AG04450 (cell line): ENCODE results near the gene LDLRAD2. TPM values are rescaled to one million over a fixed set of nuclear protein-coding genes. Genes with fewer than 3 reads are reported as not detected.

Source experiments
- CTCF ChIA-PET: fragments of 300-600, 350-600 bp; formaldehyde crosslinking; extraction: SDS; loops from one replicate; lab custom pipeline; 2022; ENCODE audit warnings: antibody characterized with exemption, inconsistent platforms; lab: Charles Lee
- POLR2A ChIA-PET: fragments of 350-600 bp; formaldehyde crosslinking; extraction: SDS; loops from one replicate; lab custom pipeline; 2021; ENCODE audit warnings: antibody characterized with exemption, inconsistent platforms; lab: Yijun Ruan, JAX
- DNase-seq: peaks from one replicate; pipeline ENCODE4 v3.0.0-alpha.2; 2011; ENCODE audit warnings: low read depth, low spot score
- H3K27ac ChIP-seq: one replicate; pipeline ENCODE4 v1.5.1; 2012; ENCODE audit warnings: low read depth, low read length, control low read depth
- H3K27me3 ChIP-seq: one replicate; pipeline ENCODE4 v1.6.0; 2012; ENCODE audit warnings: low read length; ENCODE audit not compliant: control insufficient read depth, insufficient read depth
- H3K4me3 ChIP-seq: 2 replicates; pipeline ENCODE4 v1.5.1; 2011; ENCODE audit warnings: mild to moderate bottlenecking, low read depth, low read length, control low read depth
- H3K9me3 ChIP-seq: 2 replicates; pipeline ENCODE4 v1.5.1; 2012; ENCODE audit warnings: low read length; ENCODE audit not compliant: control insufficient read depth, insufficient read depth
- CTCF ChIP-seq: IDR thresholded peaks from 2 replicates; pipeline ENCODE4 v1.5.1; 2011; ENCODE audit warnings: low read depth, low read length, control low read depth, inconsistent platforms
- polyA plus RNA-seq: library from polyadenylated mRNA; depleted of rRNA; stranded (reverse); fragments of >200 nt; gene quantifications from 2 replicates; pipeline ENCODE4 v1.2.3, GENCODE V29; 2011

LDLRAD2 gene
- polyA plus RNA-seq, 1 experiment, result 0.05 TPM

GRCh38 chr1:21865609-21865942 lies 53.5 kb downstream of the LDLRAD2 start:
- ChIA-PET CTCF (no interaction called here), POLR2A (no interaction called here)
- no peaks in the 10 kb centered on the region for H3K27me3 ChIP-seq
- no peak overlapping the region for H3K4me3 ChIP-seq
- no peak overlapping the region for H3K27ac ChIP-seq
- TF ChIP-seq CTCF, result no peak
- peaks cover 10% of the 10 kb centered on the region for H3K9me3 ChIP-seq
- DNase-seq, result no peak

- TF ChIP-seq CTCF, result peak; percentile 14; the same call in 1 of the 2 replicates
- H3K4me3 ChIP-seq, result no peak overlapping the region
- POLR2A ChIA-PET, result no interaction called here
- CTCF ChIA-PET, result no interaction called here
- no peaks in the 10 kb centered on the region for H3K27me3 ChIP-seq
- H3K9me3 ChIP-seq, result peaks cover 8% of the 10 kb centered on the region
- no peak for DNase-seq
- H3K27ac ChIP-seq, result no peak overlapping the region
Measured at GRCh38 chr1:21865943-21866706, 54.1 kb downstream of the LDLRAD2 start.

GRCh38 chr1:21866707-21867043 lies 54.6 kb downstream of the LDLRAD2 start:
- DNase-seq, result no peak
- Histone ChIP-seq H3K27me3 (no peaks in the 10 kb centered on the region), H3K27ac (no peak overlapping the region), H3K4me3 (no peak overlapping the region), H3K9me3 (peaks cover 3% of the 10 kb centered on the region)
- TF ChIP-seq CTCF, result no peak
- POLR2A ChIA-PET, result no interaction called here
- CTCF ChIA-PET, result no interaction called here

GRCh38 chr1:21867451-21867996 lies 55.5 kb downstream of the LDLRAD2 start:
- ChIA-PET CTCF (interaction anchor here (0.6 to 1.0 kb wide), 2 partner anchors 14 to 15 kb away, joined by 3 to 6 read pairs; no protein-coding TSS in a partner anchor), POLR2A (no interaction called here)
- H3K4me3 ChIP-seq, result no peak overlapping the region
- no peaks in the 10 kb centered on the region for H3K9me3 ChIP-seq
- no peak overlapping the region for H3K27ac ChIP-seq
- TF ChIP-seq CTCF, result no peak
- H3K27me3 ChIP-seq, result no peaks in the 10 kb centered on the region
- no peak for DNase-seq

- POLR2A ChIA-PET, result no interaction called here
- no peak overlapping the region for H3K27ac ChIP-seq
- CTCF ChIA-PET, result interaction anchor here (1.0 kb wide), 1 partner anchor 14 kb away, joined by 3 read pairs; no protein-coding TSS in a partner anchor
- no peaks in the 10 kb centered on the region for H3K9me3 ChIP-seq
- no peak for TF ChIP-seq CTCF
- no peak for DNase-seq
- H3K4me3 ChIP-seq, result no peak overlapping the region
- no peaks in the 10 kb centered on the region for H3K27me3 ChIP-seq
Measured at GRCh38 chr1:21868482-21868881, 56.4 kb downstream of the LDLRAD2 start.
